AG04450 (cell line): ENCODE results near the gene KRTAP1-5. TPM values are rescaled to one million over a fixed set of nuclear protein-coding genes. Genes with fewer than 3 reads are reported as not detected.
"Not testable (repeated sequence)": the region's sequence is repeated elsewhere in the genome, so short reads cannot be mapped to it uniquely, and the experiment has no call there.

Experiments used
- CTCF ChIA-PET: fragments of 300-600, 350-600 bp; formaldehyde crosslinking; extraction: SDS; loops from one replicate; lab custom pipeline; 2022; ENCODE audit warnings: antibody characterized with exemption, inconsistent platforms; lab: Charles Lee
- POLR2A ChIA-PET: fragments of 350-600 bp; formaldehyde crosslinking; extraction: SDS; loops from one replicate; lab custom pipeline; 2021; ENCODE audit warnings: antibody characterized with exemption, inconsistent platforms; lab: Yijun Ruan, JAX
- DNase-seq: peaks from one replicate; pipeline ENCODE4 v3.0.0-alpha.2; 2011; ENCODE audit warnings: low read depth, low spot score
- H3K27ac ChIP-seq: one replicate; pipeline ENCODE4 v1.5.1; 2012; ENCODE audit warnings: low read depth, low read length, control low read depth
- H3K27me3 ChIP-seq: one replicate; pipeline ENCODE4 v1.6.0; 2012; ENCODE audit warnings: low read length; ENCODE audit not compliant: control insufficient read depth, insufficient read depth
- H3K4me3 ChIP-seq: 2 replicates; pipeline ENCODE4 v1.5.1; 2011; ENCODE audit warnings: mild to moderate bottlenecking, low read depth, low read length, control low read depth
- H3K9me3 ChIP-seq: 2 replicates; pipeline ENCODE4 v1.5.1; 2012; ENCODE audit warnings: low read length; ENCODE audit not compliant: control insufficient read depth, insufficient read depth
- polyA plus RNA-seq: library from polyadenylated mRNA; depleted of rRNA; stranded (reverse); fragments of >200 nt; gene quantifications from 2 replicates; pipeline ENCODE4 v1.2.3, GENCODE V29; 2011
- TF ChIP-seq, protein P1 (sequence below): IDR thresholded peaks from 2 replicates; pipeline ENCODE4 v1.5.1; 2011; ENCODE audit warnings: low read depth, low read length, control low read depth, inconsistent platforms

KRTAP1-5 gene
- polyA plus RNA-seq, 1 experiment, result 16.9 TPM

DNA sequence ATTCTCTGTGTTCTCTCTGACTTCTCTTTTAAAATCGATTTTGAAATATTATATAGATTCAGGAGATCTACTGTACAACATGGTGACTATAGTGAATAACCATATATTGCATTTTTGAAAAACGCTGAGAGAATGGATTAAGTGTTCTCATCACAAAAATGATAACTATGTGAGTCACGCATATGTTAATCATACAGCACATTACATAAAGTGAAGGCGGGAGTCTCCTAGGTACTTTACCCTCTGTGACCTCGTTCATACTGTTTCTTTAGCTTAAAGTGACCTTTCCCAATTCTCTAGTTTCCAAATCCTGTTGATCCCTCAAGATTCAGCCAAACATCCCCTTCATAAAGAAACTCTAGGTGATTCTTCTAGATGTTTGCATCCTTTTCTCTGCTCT, 24.2 kb downstream of the KRTAP1-5 start:
- Histone ChIP-seq H3K4me3 (no peak overlapping the region), H3K9me3 (no peaks in the 10 kb centered on the region), H3K27ac (no peak overlapping the region), H3K27me3 (no peaks in the 10 kb centered on the region)
- CTCF ChIA-PET, result no interaction called here
- POLR2A ChIA-PET, result no interaction called here
- DNase-seq, result no peak
- TF ChIP-seq, protein P1, sequence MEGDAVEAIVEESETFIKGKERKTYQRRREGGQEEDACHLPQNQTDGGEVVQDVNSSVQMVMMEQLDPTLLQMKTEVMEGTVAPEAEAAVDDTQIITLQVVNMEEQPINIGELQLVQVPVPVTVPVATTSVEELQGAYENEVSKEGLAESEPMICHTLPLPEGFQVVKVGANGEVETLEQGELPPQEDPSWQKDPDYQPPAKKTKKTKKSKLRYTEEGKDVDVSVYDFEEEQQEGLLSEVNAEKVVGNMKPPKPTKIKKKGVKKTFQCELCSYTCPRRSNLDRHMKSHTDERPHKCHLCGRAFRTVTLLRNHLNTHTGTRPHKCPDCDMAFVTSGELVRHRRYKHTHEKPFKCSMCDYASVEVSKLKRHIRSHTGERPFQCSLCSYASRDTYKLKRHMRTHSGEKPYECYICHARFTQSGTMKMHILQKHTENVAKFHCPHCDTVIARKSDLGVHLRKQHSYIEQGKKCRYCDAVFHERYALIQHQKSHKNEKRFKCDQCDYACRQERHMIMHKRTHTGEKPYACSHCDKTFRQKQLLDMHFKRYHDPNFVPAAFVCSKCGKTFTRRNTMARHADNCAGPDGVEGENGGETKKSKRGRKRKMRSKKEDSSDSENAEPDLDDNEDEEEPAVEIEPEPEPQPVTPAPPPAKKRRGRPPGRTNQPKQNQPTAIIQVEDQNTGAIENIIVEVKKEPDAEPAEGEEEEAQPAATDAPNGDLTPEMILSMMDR, result no peak

DNA sequence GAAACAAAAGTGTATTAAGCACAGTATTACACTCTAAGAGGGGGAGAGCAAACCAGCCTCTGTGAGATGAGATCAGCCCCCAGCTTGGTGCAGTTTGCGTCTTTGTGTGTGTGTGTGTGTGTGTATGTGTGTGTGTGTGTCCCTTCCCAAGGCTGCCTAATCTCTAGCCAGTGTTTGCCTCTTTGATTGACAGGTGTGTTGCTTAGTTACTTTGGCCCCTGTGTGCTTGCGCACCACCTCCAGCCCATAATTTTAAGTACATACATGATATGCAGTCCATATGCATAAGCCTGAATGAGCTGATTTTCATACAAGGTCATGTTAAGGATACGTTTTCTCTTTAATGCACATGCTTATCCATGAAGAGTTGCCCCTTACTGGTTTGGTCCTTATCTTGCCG, 25.2 kb downstream of the KRTAP1-5 start:
- DNase-seq, result no peak
- H3K4me3 ChIP-seq, result no peak overlapping the region
- no peaks in the 10 kb centered on the region for H3K27me3 ChIP-seq
- H3K27ac ChIP-seq, result no peak overlapping the region
- H3K9me3 ChIP-seq, result no peaks in the 10 kb centered on the region
- ChIA-PET CTCF (no interaction called here), POLR2A (no interaction called here)
- TF ChIP-seq, protein P1, result no peak

DNA sequence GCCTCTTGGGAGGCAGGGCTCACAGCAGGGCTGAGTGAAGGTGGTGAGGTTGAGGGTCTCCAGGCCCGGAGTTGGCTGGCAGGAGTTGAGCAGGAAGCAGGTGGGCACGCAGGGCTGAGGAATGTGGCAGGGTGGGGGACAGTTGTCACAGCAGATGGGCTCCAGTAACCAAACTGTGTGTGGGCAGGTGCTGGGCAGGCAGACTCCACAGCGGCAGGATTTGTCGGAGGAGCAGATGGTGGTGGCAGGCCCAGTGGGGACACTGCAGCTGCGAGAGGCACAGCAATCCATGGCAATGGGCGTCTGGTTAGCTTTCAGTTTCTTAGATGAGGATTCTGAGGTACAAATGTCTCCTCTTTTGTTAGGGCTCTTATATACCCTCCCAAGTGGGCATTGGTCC, 27.4 kb downstream of the KRTAP1-5 start, which contains the start of gene KRTAP3-2:
Gene KRTAP3-2, minus strand, starts transcription at position 344 of the 400 bp plus-strand sequence. Its CDS starts 53 bp downstream, at position 291.
- H3K9me3 ChIP-seq, H3K27ac ChIP-seq, H3K27me3 ChIP-seq, H3K4me3 ChIP-seq, CTCF ChIA-PET, POLR2A ChIA-PET, DNase-seq: not testable (repeated sequence)

DNA sequence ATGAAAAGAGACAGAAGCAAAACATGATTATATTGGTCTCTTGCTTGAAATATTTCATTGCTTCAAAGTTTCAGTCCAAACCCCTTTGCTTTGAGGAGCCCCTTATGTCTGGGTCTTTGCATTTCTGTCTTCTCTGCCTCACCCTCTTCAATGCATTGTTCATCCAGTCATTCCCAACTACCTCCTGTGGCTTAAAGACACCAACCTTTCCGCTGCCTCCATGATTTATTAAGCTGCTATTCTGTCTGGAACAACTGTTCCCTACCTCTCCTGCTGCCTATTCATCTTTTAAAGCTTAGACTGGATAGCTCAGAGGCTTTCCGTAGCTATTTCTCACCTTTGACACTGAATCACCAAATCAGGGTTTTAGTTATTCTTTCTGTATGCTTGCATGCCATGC, 29.6 kb downstream of the KRTAP1-5 start:
- TF ChIP-seq, protein P1, result no peak
- Histone ChIP-seq H3K4me3 (no peak overlapping the region), H3K27ac (no peak overlapping the region), H3K27me3 (no peaks in the 10 kb centered on the region), H3K9me3 (no peaks in the 10 kb centered on the region)
- ChIA-PET CTCF (no interaction called here), POLR2A (no interaction called here)
- no peak for DNase-seq

DNA sequence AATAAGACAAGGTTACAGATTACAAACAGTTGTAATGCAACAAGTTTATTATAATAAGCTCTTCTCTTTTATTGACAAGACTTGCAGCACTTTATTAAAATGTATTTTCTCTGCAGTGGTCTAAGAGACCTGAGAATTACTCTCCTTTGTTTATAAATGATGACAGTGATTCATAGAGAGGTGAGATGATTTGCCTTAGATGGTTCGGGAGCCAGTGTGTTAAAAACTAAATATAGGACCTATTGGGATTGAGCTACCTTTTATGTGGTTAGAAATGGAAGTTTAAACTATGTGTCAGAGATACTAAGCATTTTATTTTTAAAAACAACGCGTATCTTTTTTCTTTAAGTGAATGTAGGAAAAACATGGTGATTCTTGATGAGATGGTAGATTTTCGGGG, 30.2 kb downstream of the KRTAP1-5 start:
- TF ChIP-seq, protein P1, result no peak
- ChIA-PET CTCF (no interaction called here), POLR2A (interaction anchor here (0.6 kb wide), 1 partner anchor 1719 kb away, joined by 7 read pairs; no protein-coding TSS in a partner anchor)
- Histone ChIP-seq H3K9me3 (no peaks in the 10 kb centered on the region), H3K27ac (no peak overlapping the region), H3K4me3 (no peak overlapping the region), H3K27me3 (no peaks in the 10 kb centered on the region)
- no peak for DNase-seq

DNA sequence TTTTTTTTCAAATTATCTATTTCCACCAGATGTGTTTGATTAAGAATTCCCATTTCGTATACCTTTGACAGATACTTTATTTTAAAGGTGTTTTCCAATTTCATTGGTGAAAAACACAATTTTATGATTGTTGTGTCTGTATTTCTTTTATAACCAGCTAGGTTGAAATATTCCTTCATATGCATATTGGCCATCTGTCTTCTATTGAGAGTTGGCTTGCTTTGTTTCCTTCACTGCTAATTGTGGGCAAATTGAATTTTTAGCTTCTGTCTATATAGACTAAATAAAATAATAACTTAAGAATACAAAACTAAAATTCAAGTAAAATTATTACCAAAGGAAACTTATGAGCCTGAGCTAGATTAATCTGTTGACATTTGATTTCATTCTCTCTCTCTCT, 31.9 kb downstream of the KRTAP1-5 start:
- ChIA-PET POLR2A (no interaction called here), CTCF (no interaction called here)
- H3K9me3 ChIP-seq, result no peaks in the 10 kb centered on the region
- no peaks in the 10 kb centered on the region for H3K27me3 ChIP-seq
- DNase-seq, result no peak
- H3K4me3 ChIP-seq, result no peak overlapping the region
- TF ChIP-seq, protein P1, result no peak
- no peak overlapping the region for H3K27ac ChIP-seq
